Middle frontal gyrus (tissue), 1 donor: ENCODE data around the gene PRAC1.
"Not testable (repeated sequence)": the region's sequence is repeated elsewhere in the genome, so short reads cannot be mapped to it uniquely, and the experiment has no call there.

ENCODE experiments used
- DNase-seq: peaks from one replicate; pipeline ENCODE4 v3.0.0-alpha.2; 2015; ENCODE audit warnings: low spot score; ENCODE audit errors: extremely low spot score

The PRAC1 gene

GRCh38 chr17:48726916-48727286 lies 4.6 kb upstream of the PRAC1 start:
- no peak for DNase-seq

- no peak for DNase-seq
Measured at GRCh38 chr17:48726114-48726915, 4.0 kb upstream of the PRAC1 start.

DNA sequence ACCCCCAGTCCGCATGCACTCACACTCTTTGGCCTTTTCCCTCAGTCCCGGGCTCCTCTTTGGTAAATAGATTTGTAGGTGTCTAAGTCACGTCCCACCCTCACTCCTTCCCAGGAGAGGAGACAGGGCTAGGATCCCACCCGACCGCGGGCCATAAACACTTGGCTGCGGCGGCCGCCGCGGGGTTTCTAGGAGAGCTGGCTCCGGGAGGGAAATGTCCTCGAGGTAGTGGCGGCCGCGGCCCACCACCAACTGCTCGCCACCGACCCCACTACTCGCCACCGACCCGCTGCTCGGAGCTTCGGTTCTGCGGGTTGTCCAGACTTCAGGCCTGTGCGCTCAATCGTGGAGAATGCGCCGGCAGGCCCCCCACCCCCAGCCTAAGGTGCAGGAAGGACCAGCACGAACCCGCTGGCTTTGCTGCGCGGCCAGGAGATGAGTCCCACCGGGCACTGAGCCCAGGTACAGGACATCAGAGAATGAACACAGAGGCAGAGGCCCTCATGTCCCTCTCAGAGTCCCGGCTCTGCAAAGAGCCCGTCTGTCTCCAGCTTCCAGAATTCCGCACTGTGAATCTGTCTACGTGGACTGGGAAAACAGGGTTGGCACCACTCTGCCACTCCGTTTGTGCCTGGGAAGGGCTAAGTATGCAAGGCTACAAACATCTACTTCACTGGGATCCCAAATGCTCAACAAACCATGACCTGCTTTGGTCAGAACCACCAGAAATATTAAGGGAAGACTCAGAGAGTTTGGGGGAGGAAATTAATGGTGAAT lies 3.2 kb upstream of the PRAC1 start:
- no peak for DNase-seq

DNA sequence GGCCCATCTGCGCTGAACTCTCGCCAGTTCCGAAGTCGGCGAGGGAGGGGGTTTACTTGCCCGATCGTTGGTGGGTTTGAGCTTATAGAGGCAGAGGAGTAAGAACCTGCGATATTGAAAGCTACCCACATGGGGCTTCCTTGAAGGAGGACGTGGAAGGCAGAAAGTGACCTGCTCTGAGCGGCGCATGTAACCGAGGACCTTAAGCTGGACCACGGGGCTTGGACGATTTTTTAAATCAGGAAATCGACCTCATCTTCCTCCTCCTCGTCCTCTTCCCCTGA lies 2.6 kb upstream of the PRAC1 start:
- DNase-seq, result no peak

DNA sequence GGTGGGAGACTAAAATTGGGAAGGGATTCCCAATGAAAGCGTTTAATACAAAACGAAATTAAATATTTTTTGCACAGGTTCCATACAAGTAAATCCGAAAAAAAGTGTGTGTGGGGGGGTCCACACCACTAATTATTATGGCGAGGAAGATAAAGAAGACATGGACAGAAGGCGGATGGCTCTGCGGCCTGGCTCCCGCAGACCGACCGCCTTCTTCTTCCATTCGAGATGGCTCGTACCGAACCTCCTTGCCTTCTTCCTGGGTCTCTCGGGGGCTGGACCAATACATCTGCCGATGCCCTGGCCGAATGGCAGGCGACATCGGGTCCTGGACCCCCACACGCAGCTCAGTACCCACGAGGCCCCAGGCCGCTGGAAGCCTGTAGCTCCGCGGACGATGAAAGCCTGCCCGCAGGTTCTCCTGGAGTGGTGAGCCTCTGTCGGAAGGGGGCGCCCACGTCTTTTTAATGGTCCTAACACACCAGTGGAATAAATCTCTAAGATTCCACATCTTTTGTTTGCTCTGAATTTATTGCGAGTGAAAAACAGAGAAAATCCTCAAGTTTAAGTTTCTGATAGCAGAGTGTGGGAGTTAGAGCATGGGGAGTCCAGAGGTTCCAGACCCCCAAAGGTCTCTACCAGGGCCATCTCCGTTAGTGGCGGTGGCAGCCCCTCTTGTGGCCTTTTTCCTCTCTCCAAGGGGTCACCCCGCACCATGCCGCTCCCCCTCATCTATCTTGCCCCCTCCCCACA lies 2.1 kb upstream of the PRAC1 start:
- peak; percentile 32 for DNase-seq

GRCh38 chr17:48723423-48724250 lies 1.3 kb upstream of the PRAC1 start:
- no peak for DNase-seq

- DNase-seq, result no peak
Measured at GRCh38 chr17:48722915-48723422, 651 bp upstream of the PRAC1 start, which contains the start of gene PRAC2. Gene PRAC2, plus strand, starts transcription at chr17:48723185. Its CDS starts 1,226 bp downstream, at chr17:48724411.

DNA sequence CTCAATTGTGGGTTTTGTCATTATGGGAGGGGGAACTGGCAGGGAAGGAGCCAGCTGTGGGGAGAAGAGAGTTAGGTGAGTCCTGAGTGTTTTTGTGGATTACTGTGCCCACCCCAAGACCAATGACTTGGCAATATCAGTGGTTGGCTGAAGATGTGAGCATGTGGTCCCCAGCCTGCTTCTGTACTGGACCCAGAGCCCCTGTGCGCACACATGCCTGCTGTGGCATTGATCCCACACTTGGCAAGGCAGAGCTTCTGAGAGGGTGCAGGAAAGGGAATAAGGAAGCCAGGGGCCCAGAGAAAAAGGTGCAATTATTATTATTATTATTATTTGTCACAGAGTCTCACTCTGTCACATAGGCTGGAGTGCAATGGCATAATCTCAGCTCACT lies 1.3 kb downstream of the PRAC1 start:
- DNase-seq, result no peak

GRCh38 chr17:48720266-48721008 lies 1.9 kb downstream of the PRAC1 start:
- DNase-seq, result no peak

DNA sequence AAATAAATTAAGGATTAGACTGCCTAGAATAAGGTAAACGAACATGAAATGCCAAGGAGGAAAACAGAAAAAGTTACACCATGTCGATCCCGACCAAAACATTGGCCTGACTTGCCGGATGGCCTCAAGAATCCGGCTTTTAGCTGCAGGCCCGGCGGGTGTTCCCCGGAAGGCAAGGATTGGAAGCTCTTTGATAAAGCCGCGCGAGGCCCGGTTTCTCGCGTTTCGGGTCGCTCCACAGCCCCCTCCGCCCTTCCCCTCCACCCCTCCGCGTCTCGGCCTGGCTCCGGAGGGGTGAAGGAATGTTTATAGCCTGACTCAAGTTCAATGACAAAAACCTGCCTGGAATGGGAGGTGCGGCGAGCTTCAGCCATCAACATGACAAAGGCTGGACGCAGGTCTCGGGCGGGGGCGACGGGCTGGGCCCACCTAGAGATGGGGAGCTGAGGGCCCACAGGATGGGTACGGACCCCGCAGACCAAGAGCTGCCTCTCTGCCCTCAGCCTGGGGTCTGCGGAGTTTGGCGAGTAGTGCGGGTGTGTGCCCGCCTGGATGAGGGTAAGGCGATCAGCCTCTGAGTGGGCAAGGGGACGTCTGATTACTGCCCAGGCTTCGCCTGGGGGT lies 2.6 kb downstream of the PRAC1 start:
- no peak for DNase-seq

- no peak for DNase-seq
Measured at GRCh38 chr17:48718761-48719641, 3.3 kb downstream of the PRAC1 start.

DNA sequence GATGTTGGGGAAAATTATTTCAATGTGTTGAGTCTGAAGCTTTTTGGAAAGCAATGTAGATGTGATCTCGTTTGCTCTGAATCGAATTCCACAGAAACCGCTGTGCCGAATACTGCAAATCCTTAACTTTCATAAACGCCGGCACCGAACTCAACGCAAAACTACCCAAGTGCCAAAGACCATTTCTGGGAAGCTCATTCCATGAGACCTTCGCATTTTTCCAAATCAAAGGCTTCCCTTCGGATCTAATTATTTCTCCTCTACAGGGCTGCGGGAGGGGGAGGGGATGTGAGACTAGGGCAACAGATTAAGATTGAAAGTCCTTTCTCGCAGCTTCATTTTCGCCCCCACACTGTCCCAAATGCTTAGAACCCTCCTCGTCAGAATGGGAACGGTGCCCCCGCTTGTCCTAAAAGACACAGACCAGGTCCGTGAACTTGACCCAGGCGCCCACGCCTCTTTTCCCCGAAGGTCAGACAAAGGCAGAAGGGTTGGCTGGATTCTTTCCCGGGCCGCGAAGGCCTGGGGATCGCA lies 4.0 kb downstream of the PRAC1 start:
- no peak for DNase-seq

- no peak for DNase-seq
Measured at GRCh38 chr17:48717367-48718226, 4.7 kb downstream of the PRAC1 start.

DNA sequence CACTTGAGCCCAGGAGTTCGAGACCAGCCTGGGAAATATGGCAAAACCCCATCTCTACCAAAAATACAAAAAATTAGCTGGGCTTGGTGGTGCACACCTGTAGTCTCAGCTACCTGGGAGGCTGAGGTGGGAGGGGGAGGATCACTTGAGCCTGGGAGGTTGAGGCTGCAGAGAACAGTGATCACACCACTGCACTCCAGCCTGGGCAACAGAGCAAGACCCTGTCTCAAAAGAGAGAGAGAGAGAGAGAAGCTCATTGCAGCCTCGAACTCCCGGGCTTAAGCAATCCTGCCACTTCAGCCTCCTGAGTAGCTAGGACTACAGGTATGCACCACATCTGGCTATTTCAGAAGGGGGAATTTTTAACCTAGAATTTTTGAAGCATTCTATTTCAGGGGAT lies 5.8 kb downstream of the PRAC1 start:
- DNase-seq, result not testable (repeated sequence)

DNA sequence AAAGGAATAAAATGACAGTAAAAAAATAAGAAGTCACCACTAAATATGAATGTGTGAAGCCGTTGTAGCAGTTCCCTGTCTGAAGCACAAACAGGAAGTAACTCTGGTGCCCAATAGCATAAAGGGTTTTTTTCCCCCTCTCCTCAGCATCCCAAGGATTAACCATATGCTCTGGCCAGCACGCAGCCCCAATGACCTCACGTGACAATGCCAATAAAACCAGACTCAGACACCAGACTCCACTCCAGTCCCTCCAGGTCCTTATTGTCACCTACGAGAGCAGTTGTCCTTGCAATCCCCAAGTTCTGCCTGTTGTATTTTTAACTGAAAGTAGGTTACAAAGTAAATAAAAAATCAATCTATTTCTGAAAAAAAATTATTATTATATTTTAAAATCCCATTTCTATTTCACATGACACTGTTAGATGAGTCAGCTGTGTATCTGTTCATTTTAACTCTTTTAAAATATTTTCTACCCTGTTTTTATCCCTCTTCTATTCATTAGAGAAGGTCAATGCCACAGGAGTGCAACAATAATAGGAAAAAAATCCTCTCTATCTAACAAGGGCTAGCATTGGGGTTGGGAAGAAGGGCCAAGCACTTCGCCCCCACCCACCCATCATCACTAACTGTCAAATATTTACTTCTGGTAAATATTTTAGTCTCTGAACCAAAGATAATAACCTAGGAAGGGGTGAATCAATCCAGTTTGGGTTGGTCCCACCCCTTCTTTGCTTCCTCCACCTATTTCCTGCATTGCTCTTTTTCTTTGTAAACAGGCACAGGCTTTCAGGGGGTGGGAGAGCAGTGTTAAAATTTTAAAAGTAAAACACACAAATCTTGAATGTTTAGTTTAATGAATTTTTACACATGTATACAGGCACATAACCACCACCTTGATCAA lies 6.6 kb downstream of the PRAC1 start:
- no peak for DNase-seq

- DNase-seq, result no peak
Measured at GRCh38 chr17:48711128-48711527, 11.2 kb downstream of the PRAC1 start.
